Activated CD4-positive, alpha-beta T cell treated with anti-CD3 and anti-CD28 coated beads, Interleukin-2, amount 10 ng/mL, durations not matched to agents 24 days and 14 days (primary cell): Measurements from ENCODE around the gene GRID2IP. TPM values are rescaled to one million over a fixed set of nuclear protein-coding genes. Genes with fewer than 3 reads are reported as not detected.
A peak's percentile ranks its signal among the peaks of the same experiment; 100 is the strongest.

Source experiments
- DNase-seq: peaks from one replicate; pipeline ENCODE4 v3.0.0; 2022
- H3K27ac Mint-ChIP-seq: one replicate; pipeline ENCODE4 v1.8.0; 2022; ENCODE audit warnings: mild to moderate bottlenecking, mixed read lengths
- H3K27me3 Mint-ChIP-seq: one replicate; pipeline ENCODE4 v1.8.0; 2022; ENCODE audit warnings: mixed read lengths
- H3K36me3 Mint-ChIP-seq: one replicate; pipeline ENCODE4 v1.8.0; 2022; ENCODE audit warnings: low read depth, mild to moderate bottlenecking, mixed read lengths
- H3K4me1 Mint-ChIP-seq: one replicate; pipeline ENCODE4 v1.8.0; 2021; ENCODE audit warnings: mixed read lengths
- H3K4me3 Mint-ChIP-seq: one replicate; pipeline ENCODE4 v1.8.0; 2022; ENCODE audit warnings: mild to moderate bottlenecking, moderate library complexity, mixed read lengths
- H3K9me3 Mint-ChIP-seq: one replicate; pipeline ENCODE4 v1.8.0; 2021; ENCODE audit warnings: mixed read lengths
- intact Hi-C: fragments of 100-400 bp; cut with micrococcal nuclease; formaldehyde crosslinking; loops from one replicate; pipeline ENCODE4 v1.15.1; 2023
- total RNA-seq: library from RNA; stranded (reverse); gene quantifications from 2 replicates; pipeline ENCODE4 v1.2.3, GENCODE V29; 2022

Gene GRID2IP
- total RNA-seq, 1 donor from 2014 or later = not detected

DNA sequence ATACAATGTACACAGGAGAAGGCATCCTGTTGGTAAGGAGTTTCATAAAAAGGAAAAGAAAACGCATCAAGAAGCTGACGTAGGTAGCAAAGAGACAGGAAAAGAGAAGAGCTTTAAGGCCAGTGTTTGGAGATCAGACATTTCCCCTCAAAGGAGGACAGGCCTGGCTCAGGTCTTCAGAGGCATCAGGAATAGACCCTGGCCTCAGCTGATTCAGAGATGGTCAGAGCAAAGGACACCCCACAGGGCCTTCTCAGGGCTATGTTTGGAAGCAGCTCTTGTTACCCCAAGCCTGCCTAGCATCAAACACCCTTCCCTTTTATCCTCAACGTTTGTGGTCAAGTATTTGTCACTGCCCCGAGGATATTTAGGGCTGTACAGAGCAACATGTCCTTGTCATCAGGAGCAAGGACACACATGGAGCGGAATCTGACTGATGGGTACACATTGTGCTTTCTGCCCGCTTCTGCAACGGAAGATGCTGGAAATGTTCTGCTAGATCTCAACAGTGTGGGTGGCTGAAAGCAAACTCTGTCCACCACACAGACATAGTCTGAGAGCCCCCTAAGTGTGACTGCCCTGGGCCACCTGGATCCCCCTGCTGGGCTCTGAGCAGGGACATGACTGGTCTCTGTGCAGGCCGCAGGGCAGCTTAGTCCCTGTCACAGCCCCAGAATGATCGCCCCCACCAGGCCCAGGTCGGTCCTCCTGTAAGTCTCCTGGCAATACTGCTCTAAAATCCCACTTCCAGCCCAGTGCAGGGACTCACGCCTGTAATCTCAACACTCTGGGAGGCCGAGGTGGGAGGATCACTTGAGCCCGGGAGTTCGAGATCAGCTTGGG is 25.0 kb upstream of the GRID2IP start:
- intact Hi-C loops = loop anchor here (5.0 kb wide), 1 partner anchor 61 kb away; the partner anchor contains the start of gene ZNF316
- Mint-ChIP-seq H3K27ac (peak overlapping the region; percentile 58), H3K27me3 (peaks cover 3% of the 10 kb centered on the region), H3K9me3 (no peaks in the 10 kb centered on the region), H3K36me3 (peaks cover 13% of the 10 kb centered on the region), H3K4me1 (peaks cover 13% of the 10 kb centered on the region), H3K4me3 (peak overlapping the region; percentile 81)
- no peak for DNase-seq

DNA sequence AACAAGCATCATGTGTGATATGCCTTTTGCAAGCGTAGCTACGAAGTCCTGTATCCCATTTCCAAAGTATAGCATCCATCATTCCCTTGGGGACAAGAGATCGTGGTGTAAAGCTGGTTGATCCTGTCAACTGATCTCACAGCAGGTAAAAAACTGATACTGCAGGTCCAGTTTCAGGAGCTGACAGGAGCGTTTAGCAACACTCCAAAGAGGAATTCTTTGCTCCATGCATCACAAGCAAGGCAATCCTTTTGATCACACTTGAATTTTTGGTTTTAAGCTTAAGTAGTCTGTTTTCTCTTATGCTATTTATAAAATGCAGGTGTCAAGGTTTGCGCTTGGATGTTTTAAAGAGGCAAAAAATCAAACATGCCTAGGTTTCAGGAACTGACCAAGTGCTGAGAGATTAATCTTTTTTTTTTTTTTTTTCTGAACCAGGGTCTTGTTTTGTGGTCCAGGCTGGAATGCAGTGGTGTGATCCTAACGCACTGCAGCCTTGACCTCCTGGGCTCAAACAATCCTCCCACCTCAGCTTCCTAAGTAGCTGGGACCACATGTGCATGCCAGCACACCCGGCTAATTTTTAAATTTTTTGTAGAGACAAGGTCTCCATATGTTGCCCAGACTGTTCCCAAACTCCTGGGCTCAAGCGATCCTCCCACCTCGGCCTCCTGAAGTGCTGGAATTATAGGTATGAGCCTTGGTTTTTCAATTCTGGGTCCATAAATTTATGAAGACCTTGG is 24.2 kb upstream of the GRID2IP start:
- DNase-seq = no peak
- Mint-ChIP-seq H3K36me3 (peaks cover 8% of the 10 kb centered on the region), H3K27ac (no peak overlapping the region), H3K4me3 (peak overlapping the region; percentile 81), H3K27me3 (peaks cover 3% of the 10 kb centered on the region), H3K9me3 (no peaks in the 10 kb centered on the region), H3K4me1 (peaks cover 13% of the 10 kb centered on the region)
- intact Hi-C loops = loop anchor here (5.0 kb wide), 1 partner anchor 62 kb away; the partner anchor contains the start of gene ZNF316

DNA sequence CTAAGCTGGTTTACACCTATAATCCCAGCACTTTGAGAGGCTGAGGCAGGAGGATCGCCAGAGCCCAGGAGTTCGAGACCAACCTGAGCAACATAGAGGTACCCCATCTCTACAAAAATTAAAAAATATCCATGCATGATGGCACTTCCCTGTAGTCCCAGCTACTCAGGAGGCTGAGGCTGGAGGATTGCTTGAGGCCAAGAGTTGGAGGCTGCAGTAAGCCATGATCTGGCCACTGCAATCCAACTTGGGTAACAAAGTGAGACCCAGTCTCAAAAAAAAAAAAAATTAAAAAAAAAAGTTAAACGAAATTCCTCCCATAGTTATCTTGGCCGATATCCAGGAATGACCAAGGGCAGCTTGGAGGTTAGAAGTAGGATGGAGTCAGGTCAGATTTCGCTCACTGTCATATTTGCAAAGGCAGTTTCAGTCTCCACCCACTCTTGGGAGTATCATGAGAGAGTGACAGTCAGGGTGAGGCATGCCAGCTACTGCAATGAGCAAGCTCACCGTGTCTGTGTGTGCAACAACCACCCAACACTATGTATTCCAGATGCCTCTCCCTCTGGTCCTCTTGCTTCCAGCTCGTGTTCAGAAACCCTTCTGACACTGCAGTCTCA is 20.0 kb upstream of the GRID2IP start:
- intact Hi-C loops = loop anchor here (5.0 kb wide), 1 partner anchor 54 kb away; no protein-coding TSS in a partner anchor
- DNase-seq = no peak
- no peak overlapping the region for H3K4me3 Mint-ChIP-seq
- H3K36me3 Mint-ChIP-seq = no peaks in the 10 kb centered on the region
- peaks cover 3% of the 10 kb centered on the region for H3K27me3 Mint-ChIP-seq
- no peaks in the 10 kb centered on the region for H3K9me3 Mint-ChIP-seq
- H3K4me1 Mint-ChIP-seq = no peaks in the 10 kb centered on the region
- H3K27ac Mint-ChIP-seq = no peak overlapping the region

DNA sequence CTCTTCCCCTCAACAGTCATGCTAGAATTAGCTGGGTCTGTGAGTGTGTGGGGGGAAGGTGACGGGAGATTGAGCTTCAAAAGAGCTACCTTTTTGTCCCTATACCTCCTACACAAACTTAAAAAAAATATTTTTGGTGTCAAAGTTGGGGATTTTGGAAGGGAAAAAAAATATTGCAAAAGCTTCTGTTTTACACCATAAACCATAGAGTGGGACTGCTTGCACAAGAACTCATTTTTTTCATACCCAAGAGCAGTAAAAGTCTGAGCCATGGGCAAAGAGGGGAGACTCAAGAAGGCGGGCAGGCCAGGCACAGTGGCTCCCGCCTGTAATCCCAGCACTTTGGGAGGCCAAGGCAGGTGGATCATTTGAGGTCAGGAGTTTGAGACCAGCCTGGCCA is 16.6 kb upstream of the GRID2IP start:
- DNase-seq = no peak
- Mint-ChIP-seq H3K27ac (no peak overlapping the region), H3K27me3 (peaks cover 3% of the 10 kb centered on the region), H3K9me3 (no peaks in the 10 kb centered on the region), H3K4me3 (no peak overlapping the region), H3K4me1 (no peaks in the 10 kb centered on the region), H3K36me3 (no peaks in the 10 kb centered on the region)
- intact Hi-C loops = no loop called here

DNA sequence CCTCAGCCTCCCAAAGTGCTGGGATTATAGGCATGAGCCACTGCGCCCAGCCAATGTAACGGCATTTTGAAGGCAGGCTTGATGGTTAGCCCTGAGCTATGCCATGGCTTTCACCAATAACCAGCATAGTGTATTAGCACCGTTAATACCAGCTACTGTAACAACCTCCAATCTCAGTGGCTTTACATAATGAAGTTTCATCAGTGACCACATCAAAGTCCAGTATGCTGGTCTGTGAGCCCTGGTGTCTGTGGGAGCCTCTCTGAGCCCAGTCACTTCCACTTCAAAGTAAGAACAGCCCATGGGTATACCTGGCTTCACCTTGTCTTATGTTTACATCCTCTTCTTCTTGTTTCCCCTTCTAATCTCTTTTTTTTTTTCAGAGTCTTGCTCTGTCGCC is 14.4 kb upstream of the GRID2IP start:
- no peak for DNase-seq
- no peaks in the 10 kb centered on the region for H3K27me3 Mint-ChIP-seq
- intact Hi-C loops = no loop called here
- H3K27ac Mint-ChIP-seq = no peak overlapping the region
- H3K4me3 Mint-ChIP-seq = no peak overlapping the region
- H3K36me3 Mint-ChIP-seq = no peaks in the 10 kb centered on the region
- H3K9me3 Mint-ChIP-seq = no peaks in the 10 kb centered on the region
- H3K4me1 Mint-ChIP-seq = no peaks in the 10 kb centered on the region

DNA sequence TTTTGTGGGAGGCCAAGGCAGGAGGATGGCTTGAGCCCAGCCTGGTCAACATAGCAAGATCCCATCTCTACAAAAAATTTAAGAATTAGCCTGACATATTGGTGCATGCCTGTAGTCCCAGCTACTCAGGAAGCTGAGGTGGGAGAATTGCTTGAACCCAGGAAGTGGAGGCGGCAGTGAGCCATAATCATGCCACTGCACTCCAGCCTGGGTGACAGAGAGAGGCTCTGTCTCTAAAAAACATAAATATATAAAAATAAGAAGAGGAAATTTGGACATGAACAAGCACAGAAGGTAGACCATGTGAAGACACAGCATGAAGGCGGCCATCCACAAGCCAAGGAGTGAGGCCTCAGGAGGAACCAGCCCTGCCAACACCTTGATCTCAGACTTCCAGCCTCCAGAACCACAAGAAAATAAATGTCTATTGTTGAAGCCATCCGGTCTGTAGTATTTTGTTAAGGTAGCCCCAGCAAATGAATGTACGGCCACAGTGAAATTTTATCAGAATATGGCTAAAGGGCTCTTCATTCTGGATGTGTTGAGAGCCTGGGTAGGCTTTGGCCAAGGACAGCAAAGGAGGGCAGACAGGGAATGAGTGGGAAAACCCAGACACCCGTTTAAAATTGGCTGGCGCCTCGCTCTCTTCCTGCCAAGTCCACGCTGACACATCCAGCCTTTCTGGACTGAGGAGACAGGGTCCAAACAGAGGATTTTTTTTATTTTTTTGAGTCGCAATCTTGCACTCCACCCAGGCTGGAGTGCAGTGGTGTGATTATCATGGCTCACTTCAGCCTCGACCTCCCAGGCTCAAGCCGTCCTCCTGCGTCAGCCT is 12.9 kb upstream of the GRID2IP start:
- H3K27ac Mint-ChIP-seq = no peak overlapping the region
- peaks cover 5% of the 10 kb centered on the region for H3K27me3 Mint-ChIP-seq
- no peaks in the 10 kb centered on the region for H3K4me1 Mint-ChIP-seq
- no peak for DNase-seq
- no peaks in the 10 kb centered on the region for H3K9me3 Mint-ChIP-seq
- intact Hi-C loops = no loop called here
- no peak overlapping the region for H3K4me3 Mint-ChIP-seq
- H3K36me3 Mint-ChIP-seq = no peaks in the 10 kb centered on the region

DNA sequence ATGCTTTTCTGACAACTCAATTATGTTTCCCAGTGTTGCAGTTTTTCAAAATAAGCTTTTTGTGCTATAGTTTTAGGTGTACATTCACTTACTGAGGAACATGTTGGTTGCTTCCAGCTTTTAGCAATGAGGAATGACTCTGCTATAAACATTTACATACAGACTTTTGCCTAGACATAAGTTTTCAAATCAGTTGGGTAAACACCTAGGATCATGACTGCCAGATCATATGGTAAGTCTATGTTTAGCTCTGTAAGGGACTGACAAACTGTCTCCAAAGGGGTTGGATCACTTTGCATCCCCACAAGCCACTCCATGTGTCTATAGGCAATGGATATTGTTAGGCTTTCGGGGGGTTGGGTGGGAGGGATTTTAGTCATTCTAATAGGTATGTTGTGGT is 10.8 kb upstream of the GRID2IP start:
- no peak for DNase-seq
- intact Hi-C loops = no loop called here
- Mint-ChIP-seq H3K9me3 (no peaks in the 10 kb centered on the region), H3K27me3 (peaks cover 5% of the 10 kb centered on the region), H3K4me1 (no peaks in the 10 kb centered on the region), H3K36me3 (no peaks in the 10 kb centered on the region), H3K4me3 (no peak overlapping the region), H3K27ac (no peak overlapping the region)

DNA sequence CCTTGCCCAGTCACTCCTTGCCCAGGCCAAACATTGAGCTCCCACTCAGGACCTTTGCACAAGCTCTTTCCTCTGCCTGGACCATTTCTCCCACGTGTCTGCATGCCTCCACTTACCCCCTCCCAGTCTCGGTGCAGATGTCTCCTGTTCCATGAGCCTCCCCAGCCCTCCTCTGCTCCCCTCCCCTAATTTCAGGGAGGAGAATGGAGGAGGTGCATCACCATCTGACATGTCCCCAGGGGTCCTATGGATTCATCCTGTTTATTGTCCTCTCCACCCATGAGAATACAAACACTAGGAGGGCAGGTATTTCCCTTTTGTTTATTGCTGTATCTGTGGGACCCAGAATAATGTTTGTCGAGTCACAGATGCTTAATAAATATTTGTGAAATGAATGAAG is 8.6 kb upstream of the GRID2IP start:
- no peak overlapping the region for H3K4me3 Mint-ChIP-seq

DNA sequence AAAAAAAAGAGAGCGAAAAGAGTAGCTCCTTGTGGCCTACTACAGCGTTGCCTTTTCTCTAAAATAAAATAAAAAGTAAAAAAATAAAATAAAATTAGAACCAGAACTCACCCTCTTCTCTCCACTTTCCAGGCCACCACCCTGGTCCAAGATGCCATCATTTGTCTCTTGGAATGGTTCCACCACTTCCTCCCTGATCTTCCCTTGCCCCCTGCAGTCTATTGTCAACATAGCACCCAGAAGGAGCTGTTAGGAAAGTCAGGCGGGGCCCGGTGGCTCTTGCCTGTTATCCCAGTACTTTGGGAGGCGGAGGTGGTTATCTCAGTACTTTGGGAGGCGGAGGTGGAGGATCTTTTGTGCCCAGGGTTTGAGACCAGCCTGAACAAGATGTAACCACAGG is 7.6 kb upstream of the GRID2IP start:
- Mint-ChIP-seq H3K36me3 (no peaks in the 10 kb centered on the region), H3K27ac (no peak overlapping the region), H3K4me3 (no peak overlapping the region), H3K9me3 (no peaks in the 10 kb centered on the region), H3K27me3 (peaks cover 5% of the 10 kb centered on the region), H3K4me1 (peaks cover 6% of the 10 kb centered on the region)
- intact Hi-C loops = loop anchor here (2.0 kb wide), 1 partner anchor 42 kb away; no protein-coding TSS in a partner anchor
- DNase-seq = peak; percentile 73

More for the DNA sequence above, 8.6 kb upstream of the GRID2IP start:
- peaks cover 5% of the 10 kb centered on the region for H3K27me3 Mint-ChIP-seq
- no peak for DNase-seq
- H3K36me3 Mint-ChIP-seq = no peaks in the 10 kb centered on the region
- H3K4me1 Mint-ChIP-seq = peaks cover 2% of the 10 kb centered on the region
- intact Hi-C loops = loop anchor here (2.0 kb wide), 1 partner anchor 43 kb away; no protein-coding TSS in a partner anchor
- no peaks in the 10 kb centered on the region for H3K9me3 Mint-ChIP-seq
- H3K27ac Mint-ChIP-seq = no peak overlapping the region

DNA sequence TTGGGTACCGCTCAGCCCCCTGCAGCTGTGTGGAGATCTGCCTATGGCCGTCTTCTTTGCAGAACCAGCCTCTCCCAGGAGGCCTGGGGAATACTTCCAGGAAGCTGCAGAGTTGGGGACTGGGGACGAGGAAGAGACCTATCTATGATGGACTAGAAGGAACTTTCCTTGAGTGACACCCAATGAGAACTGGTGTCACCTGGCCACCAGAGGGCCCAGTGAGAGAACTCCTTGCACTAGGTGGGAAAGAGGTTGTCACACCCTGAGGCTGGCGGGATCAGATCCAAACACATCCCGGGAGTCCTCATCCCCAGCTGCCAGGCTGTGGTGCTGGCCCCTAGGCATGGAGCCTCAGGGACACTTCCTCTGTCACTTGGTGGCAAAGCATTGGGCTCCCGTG is 4.9 kb upstream of the GRID2IP start:
- Mint-ChIP-seq H3K4me3 (no peak overlapping the region), H3K27me3 (peaks cover 5% of the 10 kb centered on the region), H3K4me1 (peaks cover 6% of the 10 kb centered on the region), H3K9me3 (no peaks in the 10 kb centered on the region), H3K27ac (no peak overlapping the region), H3K36me3 (no peaks in the 10 kb centered on the region)
- DNase-seq = no peak
- intact Hi-C loops = no loop called here

DNA sequence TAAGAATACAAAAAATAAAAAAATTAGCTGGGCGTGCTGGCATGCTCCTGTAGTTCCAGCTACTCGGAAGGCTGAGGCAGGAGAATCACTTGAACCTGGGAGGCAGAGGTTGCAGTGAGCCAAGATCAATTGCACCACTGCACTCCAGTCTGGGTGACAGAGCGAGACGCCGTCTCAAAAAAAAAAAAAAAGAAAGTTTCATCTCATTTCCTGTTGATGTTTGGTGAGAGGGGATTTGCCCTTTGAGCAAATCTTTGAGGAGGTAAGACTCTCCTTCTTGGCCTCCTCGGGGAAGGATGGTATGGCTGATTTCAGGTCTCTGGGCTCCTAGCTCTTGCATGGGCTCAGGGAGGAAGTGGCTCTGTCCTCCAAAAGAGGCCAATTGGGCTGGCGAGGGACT is 3.6 kb upstream of the GRID2IP start:
- peaks cover 4% of the 10 kb centered on the region for H3K27me3 Mint-ChIP-seq
- peak overlapping the region; percentile 89 for H3K27ac Mint-ChIP-seq
- H3K4me3 Mint-ChIP-seq = peak overlapping the region; percentile 55

DNA sequence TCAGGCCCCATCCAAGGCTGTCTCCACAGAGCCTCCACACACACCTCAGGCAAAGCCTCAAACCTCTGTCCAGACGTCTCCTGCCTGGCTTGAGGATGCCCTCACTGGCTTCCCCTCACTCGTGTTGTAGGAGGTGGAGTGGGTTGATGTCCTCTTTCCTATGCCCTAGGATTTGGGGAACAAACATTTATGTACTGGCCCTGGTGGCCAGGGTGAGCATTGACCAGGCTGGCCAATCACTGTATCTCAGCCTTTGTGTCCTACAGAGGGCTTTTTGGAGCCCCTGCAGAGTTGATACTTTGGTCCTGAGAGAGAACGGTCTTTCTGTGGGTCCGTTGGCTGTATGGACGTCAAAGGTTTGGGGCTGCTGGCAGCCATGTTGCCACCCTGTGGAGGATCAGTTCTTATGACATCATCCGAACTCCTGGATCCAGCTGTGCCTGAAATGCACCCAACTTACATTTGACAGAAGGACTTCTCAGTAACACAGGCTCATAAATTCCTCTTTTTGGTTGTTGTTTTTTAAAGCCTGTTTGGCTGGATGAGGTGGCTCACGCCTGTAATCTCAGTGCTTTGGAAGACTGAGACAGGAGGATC is 2.3 kb upstream of the GRID2IP start:
- H3K27ac Mint-ChIP-seq = no peak overlapping the region
- no peaks in the 10 kb centered on the region for H3K27me3 Mint-ChIP-seq
- H3K4me3 Mint-ChIP-seq = no peak overlapping the region
- intact Hi-C loops = no loop called here
- peaks cover 6% of the 10 kb centered on the region for H3K4me1 Mint-ChIP-seq
- DNase-seq = no peak
- no peaks in the 10 kb centered on the region for H3K9me3 Mint-ChIP-seq
- no peaks in the 10 kb centered on the region for H3K36me3 Mint-ChIP-seq

More for the DNA sequence above, 3.6 kb upstream of the GRID2IP start:
- Mint-ChIP-seq H3K4me1 (peaks cover 6% of the 10 kb centered on the region), H3K9me3 (no peaks in the 10 kb centered on the region), H3K36me3 (no peaks in the 10 kb centered on the region)
- intact Hi-C loops = no loop called here
- DNase-seq = peak; percentile 63

DNA sequence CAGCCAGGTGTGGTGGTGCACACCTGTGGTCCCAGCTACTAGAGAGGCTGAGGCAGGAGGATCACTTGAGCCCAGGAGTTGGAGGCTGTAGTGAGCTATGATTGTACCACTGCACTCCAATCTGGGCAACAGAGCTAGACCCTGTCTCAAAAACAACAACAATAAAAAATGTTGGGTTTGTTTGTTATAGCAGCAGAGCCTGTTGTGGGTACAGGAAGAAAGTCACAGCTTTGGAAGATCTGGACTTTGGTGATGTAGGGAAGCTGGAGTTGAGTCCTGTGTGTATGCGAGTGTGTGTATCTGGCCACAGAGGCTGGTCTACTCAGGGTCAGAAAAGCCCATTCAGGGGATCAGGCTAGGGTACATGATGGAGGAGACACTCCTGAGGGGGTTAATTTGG is 3.9 kb downstream of the GRID2IP start:
- Mint-ChIP-seq H3K36me3 (no peaks in the 10 kb centered on the region), H3K27ac (no peak overlapping the region), H3K4me1 (peaks cover 7% of the 10 kb centered on the region), H3K4me3 (no peak overlapping the region), H3K9me3 (no peaks in the 10 kb centered on the region), H3K27me3 (no peaks in the 10 kb centered on the region)
- DNase-seq = no peak
- intact Hi-C loops = no loop called here
